ENCODE measurements around the gene CCDC88C.

The CCDC88C gene

GRCh38 chr14:91307652-91308051 lies 110.0 kb downstream of the CCDC88C start:
- DNase-seq (ENCODE audit: low read depth in 2 of 2) = no peak

- no peak for DNase-seq (ENCODE audit: low read depth in 2 of 2)
Observed at GRCh38 chr14:91307046-91307445, 110.6 kb downstream of the CCDC88C start.

DNA sequence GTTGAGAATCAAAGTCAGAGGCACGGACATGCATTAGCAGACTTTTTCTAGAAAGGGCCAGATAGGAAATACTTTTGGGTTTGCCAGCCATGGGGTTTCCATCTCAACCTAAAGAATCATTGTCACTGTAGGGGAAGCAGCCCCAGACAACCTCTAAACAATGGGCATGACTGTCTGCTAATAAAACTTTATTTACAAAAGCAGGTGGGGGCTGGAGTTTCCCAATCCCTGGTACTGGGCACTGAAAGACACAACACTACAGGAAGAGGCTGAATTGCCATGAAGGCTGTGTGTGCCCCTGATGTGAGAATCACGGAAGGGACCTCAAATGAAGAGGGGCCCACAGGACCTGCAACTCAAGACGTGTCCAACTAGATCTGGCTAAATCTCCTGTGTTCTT lies 111.1 kb downstream of the CCDC88C start:
- DNase-seq (ENCODE audit: low read depth in 2 of 2) = no peak

DNA sequence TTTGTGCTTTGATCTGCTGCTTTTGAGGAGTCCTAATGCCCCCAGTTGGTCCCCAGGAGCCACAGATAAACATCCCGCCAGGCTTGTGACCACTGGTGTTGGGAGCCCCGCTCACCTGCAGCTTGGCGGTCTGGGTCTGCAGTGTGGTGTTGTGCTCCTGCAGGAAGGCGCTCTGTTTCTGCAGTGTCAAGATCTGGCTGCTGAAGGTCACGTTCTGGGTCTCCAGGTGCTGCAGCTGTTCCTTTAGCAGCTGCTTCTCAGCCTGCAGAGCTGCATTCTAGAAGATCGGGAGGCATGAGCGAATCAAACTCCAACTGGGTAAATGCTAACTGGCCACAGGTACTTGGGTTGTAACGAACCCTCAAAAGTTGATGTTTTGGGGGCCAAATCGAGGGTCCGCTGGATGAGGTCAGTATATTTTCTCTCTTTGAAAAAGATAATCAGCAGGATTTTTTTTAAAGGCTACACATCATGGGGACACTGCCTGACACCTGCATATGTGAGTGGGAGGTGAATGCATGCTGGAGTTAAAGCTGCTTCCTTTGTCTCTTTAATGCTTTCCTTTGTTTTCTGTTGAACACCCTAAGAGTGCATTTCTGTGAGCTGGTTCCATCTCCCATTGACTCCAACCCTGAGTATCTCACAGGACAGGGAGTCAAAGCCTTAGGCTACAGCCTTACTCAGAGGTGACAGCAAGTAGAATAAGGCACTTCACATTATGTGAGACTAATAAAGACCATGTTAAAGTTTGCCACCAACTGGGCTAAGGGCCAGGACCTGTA lies 111.8 kb downstream of the CCDC88C start:
- DNase-seq (ENCODE audit: low read depth in 2 of 2) = no peak

GRCh38 chr14:91303924-91304229 lies 113.7 kb downstream of the CCDC88C start:
- DNase-seq (ENCODE audit: low read depth in 2 of 2) = no peak

DNA sequence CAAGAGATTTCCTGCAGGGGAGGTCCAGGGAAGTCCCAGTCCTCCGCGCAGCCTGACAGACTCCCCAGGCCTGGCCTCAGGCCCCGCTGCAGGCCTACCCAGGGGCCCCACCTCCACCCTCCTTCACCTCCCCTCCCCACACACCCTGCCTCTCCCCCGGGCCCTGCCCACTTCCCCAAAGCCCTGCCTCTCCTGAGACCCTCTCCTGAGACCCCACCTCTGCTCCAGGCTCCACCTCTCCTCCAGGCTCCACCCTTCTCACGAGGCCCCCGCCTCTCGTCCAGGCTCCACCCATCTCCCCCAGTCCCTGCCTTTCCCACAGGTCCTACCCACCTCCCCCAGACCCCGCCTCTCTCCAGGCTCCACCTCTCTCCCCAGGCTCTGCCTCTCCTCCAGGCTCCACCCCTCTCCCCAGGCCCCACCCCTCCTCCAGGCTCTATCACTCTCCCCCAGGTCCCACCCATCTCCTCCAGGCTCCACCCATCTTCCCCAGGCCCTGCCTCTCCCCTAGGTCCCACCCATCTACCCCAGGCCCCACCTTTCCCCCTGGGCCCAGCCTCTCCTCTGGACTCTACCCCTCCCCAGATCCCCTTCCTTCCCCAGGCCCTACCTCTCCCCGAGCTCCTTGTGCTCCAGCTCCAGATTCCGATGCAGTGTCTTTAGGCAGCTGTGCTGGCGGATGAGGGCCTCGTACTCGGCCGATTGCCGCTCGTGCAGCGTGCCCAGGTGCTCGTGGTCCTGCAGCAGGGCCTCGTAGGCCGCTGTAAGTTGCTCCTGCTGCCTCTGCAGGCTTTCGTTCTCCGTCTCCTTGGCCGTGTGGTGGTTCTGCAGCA lies 114.3 kb downstream of the CCDC88C start:
- peak; percentile 37 to 71 for DNase-seq (ENCODE audit: low read depth in 2 of 2)

- no peak for DNase-seq (ENCODE audit: low read depth in 2 of 2)
Observed at GRCh38 chr14:91302391-91302790, 115.2 kb downstream of the CCDC88C start.

GRCh38 chr14:91300957-91301356 lies 116.7 kb downstream of the CCDC88C start:
- DNase-seq (ENCODE audit: low read depth in 2 of 2) = no peak

DNA sequence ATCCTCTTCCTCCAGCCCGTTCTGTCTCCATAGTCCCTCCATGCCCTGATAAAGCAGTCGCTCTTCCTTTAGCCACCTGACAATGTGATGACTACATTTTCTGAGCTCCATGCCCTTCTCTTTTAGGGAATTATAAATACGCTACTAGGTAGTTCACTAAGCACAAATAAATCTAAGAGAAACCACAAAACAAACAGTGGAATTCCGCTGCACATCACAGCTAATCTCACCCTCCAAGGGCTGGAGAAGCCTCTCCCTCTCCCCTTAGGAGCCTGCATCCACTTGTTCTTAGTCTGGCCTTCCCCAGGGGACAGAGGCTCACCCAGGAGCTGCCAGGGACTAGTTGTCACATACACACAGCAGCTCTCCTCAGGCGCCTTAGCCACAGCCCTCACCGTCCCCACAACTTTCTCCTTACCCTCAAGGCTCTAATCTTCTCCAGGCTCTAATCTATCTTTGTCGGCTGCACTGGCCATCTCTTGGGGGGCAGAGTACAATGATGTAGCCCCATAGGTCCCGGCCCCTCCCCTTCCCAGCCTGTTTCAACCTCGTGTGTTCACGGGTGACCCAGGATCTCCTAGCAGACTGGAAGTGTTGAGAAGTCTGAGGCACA lies 117.2 kb downstream of the CCDC88C start:
- DNase-seq (ENCODE audit: low read depth in 2 of 2) = no peak

DNA sequence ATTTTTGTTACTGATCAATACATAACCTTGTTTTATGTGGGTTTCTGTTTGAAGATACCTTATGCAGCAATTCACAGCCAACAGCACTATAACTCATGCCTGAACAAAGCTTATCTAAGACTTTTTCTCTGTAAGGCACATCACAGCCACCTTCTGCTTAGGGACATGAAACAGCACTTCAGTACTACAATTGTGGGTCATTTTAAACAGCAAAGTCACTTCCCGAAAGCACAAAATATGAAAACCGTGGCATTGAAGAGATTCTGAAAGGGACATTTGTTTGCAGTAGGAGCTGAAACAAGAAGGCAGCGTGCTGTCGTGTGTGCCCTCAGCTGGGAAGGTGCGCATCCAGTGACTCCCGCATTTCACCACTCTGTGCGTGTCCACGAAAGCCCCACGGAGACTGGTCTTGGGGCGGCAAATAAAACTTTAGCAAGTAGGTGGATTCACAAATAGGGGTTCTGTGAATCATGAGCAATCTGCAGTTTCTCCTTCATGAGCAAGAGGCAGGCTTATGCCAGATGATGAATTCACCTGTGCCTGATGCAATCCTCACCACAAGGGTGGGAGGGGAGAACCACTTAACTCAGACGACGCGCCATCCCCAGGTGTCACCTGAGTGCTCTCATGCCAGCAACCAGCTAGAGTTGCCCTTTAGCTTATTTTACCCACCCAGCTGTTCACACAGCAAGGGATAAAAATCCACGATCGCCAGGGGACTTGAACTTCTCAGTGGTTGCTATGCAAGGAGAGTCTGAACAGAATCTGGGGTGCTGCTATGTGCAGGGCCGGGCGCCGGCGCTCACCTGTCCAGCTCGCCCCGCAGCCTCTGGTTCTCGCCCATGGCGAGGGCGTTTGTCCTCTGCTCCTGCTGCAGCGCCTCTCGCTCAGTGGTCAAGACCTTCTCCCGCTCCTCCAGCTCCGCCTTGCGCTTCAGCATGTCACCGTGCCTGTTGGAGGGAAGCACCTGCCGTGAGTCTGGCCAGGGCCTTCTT lies 118.2 kb downstream of the CCDC88C start:
- no peak for DNase-seq (ENCODE audit: low read depth in 2 of 2)

DNA sequence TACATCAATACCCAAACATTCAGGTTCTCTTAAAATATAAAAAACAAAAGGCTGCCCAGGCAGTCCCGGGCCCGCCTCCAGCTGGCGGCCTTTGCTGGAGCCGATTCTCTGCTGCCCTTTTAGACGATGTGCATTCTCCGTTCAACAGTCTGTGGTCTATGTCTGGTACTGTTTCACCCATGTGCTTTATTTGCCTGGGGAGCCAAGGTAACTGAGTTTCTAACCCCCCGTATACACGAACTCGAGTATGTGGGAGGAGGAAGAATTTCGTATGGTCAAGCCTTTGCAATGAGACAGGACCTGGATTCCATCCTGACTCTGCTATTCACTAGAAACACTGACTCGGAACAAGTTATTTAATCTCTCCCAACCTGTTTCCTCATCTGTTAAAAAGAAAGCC lies 119.0 kb downstream of the CCDC88C start:
- DNase-seq (ENCODE audit: low read depth in 2 of 2) = no peak

- no peak for DNase-seq (ENCODE audit: low read depth in 2 of 2)
Observed at GRCh38 chr14:91297081-91297711, 120.4 kb downstream of the CCDC88C start.

DNA sequence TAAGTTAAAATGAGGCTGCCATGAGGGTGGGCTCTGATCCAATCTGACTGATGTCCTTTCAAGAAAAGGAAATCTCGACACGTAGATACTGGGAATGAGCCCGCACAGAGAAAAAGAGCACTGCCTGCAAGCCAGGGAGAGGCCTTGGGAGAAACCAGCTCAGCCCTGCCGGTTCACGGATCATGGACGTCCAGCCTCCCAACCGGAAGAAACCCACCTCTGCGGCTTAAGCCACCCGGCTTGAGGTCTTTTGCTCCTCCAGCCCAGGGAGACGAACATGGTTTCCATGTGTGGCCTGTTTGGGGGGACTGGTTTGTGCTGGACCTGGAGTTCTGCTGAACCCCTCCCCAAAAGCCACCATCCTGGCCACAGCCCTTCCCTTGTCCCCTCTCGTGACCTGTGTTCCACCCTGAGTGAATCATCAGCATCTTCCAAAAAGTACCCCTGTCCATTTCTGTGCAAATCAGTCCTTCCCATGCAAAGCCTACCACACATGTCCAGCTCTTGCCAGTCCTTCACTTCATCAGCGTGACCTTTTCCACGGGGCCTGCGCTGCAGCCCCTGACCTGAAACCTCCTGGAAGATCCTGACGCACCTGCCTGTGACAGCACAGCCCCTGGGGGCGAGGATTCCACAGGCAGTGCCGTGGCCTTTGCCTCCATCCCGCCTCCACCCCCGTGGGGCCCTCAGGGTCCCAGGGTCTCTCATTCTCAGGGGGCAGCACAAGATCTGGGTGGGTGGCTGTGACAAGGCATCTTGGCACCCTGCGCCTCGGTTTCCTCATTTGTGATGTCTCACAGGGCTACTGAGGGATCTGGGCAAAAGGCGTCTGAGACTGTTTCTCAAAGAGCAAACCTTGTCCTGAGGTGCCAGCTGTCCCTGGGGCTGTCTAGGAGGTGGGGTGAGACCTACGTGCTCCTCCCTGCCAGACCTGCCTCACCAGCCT lies 121.5 kb downstream of the CCDC88C start:
- DNase-seq (ENCODE audit: low read depth in 2 of 2) = no peak

DNA sequence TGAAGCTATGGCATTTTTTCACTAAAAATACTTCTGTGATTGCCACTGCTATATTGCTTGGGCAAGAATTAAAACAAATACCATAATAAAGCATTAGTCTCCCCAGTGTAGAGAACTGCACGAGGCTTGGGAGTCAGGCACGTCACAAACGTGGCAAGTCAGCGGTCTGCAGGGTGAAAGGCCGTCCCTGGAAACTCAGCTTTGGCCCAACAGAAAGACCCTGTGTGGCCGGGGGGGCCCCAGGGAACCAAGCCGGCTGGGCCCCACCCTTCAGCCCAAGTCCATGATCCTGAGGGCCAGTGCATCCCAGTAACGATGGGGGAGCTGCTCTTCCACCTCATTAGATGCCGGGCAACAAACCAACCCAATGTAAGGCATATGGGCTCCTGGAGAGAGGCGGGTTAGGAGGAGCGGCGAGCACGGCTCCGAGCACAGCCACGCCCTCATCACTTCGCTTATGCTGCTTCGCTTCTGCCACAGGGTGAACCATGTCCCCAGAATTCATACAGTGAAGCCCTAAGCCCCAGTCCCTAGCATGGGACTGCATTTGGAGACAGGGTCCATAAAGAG lies 122.3 kb downstream of the CCDC88C start:
- DNase-seq (ENCODE audit: low read depth in 2 of 2) = no peak

- DNase-seq (ENCODE audit: low read depth in 2 of 2) = no peak
Observed at GRCh38 chr14:91294153-91294552, 123.5 kb downstream of the CCDC88C start.

- DNase-seq (ENCODE audit: low read depth in 2 of 2) = no peak
Observed at GRCh38 chr14:91293281-91293680, 124.3 kb downstream of the CCDC88C start.

DNA sequence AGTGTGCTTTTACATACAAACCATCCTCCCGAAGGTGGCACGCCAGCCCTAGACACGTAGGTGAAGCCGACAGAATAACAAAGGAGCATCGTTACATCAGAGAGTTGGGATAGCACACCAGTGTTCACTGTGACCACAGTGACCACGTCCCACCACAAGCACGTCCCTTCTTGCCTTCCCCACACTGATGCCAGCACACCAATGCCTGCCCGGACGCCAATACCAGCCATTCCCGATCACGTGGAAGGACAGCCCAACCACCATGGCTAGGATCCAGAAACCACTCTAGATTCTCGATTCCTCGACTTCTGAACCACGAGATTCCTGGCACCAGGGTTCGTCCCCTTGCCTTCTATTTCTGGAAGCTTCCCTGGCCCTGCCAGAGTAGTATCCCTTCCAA lies 125.1 kb downstream of the CCDC88C start:
- no peak for DNase-seq (ENCODE audit: low read depth in 2 of 2)

- no peak for DNase-seq (ENCODE audit: low read depth in 2 of 2)
Observed at GRCh38 chr14:91291786-91292405, 125.7 kb downstream of the CCDC88C start.

DNA sequence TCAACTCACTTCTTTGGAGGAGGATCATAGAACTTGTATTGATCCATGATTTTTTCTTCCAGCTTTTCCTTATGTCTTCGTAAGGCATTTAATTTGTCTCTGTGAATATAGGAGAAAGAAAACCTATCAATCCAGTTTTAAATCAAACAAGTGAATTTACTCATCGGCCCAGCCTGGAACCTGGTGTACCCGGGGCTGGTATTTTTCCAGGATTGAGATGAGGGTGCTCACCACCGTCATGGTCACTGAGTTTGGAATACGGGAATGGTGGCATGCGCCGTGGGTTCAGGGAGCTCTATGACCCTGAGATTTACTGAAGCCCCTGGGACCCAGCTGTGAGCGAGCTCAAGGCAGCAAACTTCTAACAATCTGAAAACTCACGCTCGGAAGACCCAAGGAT lies 126.6 kb downstream of the CCDC88C start:
- DNase-seq (ENCODE audit: low read depth in 2 of 2) = no peak
